ENCODE results near the gene KRT4. TPM values are rescaled to one million over a fixed set of nuclear protein-coding genes. Genes with fewer than 3 reads are reported as not detected.
A peak's percentile ranks its signal among the peaks of the same experiment; 100 is the strongest.

KRT4 gene
- total RNA-seq, 1 experiment from 2014 or later, result not detected

DNA sequence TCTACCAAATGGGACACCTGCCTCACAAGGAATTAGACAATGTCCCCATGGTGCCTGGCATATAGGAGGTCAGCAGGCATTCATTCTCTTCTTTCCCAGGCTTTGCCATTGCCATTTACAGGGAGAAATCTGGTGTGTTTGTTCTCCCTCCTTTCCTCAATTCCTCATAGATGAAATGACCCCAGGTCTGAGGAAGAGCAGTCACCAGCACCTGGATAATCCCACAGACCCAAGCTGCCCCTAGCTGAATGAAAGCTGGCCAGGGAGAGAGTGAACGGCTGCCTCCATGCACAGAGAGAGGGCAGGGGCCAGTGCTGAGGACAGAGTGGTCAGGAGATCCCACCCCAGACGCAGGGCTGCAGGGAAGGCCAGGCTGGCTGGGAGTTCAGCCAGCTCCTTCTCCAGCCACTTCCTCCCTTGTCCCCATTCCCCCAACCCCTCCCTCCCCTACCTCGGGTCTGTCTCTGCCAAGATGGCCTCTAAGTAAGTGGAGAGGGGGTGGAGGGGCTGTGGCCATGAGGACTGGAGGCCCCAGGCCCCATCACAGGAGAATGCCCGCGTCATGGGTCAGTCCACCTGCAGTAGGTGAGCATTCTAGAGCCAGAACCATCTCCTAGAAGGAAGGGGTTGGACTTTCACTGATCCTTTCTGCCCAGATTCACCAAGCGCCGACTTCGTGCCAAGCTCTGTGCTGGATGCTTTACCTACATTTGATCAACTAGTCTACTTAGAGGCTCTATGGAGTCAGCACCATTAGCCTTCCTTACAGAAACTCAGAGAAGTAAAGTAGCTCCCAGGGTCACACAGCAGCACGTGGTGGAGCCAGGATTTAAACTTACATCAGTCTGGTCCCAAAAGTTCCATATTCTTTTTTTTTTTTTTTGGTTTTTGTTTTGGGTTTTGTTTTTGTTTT, 2.0 kb upstream of the KRT4 start:
- no peak overlapping the region for H2AFZ ChIP-seq (ENCODE audit: low read length)
- H3K4me2 ChIP-seq (ENCODE audit: low read depth, low read length, poor library complexity, severe bottlenecking), result no peak overlapping the region
- H3K9ac ChIP-seq (ENCODE audit: low read length), result no peak overlapping the region
- H3K36me3 ChIP-seq (ENCODE audit: insufficient read depth, low read length), result no peaks in the 10 kb centered on the region
- no peak overlapping the region for H3K4me3 ChIP-seq (ENCODE audit: low read length)
- no peak overlapping the region for H3K27ac ChIP-seq (ENCODE audit: low read length)
- H3K79me2 ChIP-seq (ENCODE audit: low read length), result no peaks in the 10 kb centered on the region
- no peaks in the 10 kb centered on the region for H4K20me1 ChIP-seq (ENCODE audit: insufficient read depth, low read depth, low read length)
- no peak for DNase-seq
- H3K9me3 ChIP-seq (ENCODE audit: low read length), result no peaks in the 10 kb centered on the region
- H3K9me2 ChIP-seq (replicated peaks; ENCODE audit: insufficient read depth, low read length), result no peaks in the 10 kb centered on the region
- peaks cover 11% of the 10 kb centered on the region for H3K4me1 ChIP-seq (ENCODE audit: low read length)
- no peaks in the 10 kb centered on the region for H3K27me3 ChIP-seq (ENCODE audit: low read length)

DNA sequence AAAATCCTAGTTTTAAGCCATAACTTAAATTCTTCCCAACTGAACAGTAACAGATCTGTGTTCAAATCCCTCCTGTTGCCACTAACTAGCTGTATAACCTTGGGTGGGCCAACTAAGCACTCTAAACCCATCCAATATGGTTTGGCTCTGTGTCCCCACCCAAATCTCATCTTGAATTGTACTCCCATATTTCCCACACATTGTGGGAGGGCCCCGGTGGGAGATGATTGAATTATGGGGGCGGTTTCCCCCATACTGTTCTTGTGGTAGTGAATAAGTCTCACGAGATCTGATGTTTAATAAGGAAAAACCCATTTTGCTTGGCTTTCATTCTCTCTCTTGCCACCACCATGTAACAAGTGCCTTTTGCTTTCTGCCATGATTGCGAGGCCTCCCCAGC, 1.2 kb upstream of the KRT4 start:
- H3K9me3 ChIP-seq (ENCODE audit: low read length), result no peaks in the 10 kb centered on the region
- no peaks in the 10 kb centered on the region for H3K9me2 ChIP-seq (replicated peaks; ENCODE audit: insufficient read depth, low read length)
- H3K36me3 ChIP-seq (ENCODE audit: insufficient read depth, low read length), result no peaks in the 10 kb centered on the region

DNA sequence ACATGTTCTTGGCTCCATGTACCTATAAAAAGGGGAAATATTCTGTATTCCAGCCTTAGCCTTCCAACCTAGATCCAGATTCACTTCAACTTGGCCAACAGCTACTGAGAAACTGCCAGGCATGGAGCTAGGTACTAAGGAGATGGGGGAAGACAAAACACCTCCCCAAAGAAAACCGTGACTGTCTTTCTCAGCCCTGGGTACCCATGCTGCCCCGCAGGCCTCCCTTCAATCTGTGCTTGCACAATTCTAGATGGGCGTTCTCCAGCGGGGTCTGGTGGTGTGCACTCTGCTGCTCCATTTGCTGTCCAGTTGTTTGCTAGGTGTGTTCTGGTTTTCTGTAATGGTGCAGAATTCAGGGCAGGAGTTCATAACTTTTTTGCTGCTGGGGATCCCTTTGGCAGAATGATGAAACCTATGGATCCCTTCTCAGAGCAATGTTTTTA, 817 bp upstream of the KRT4 start:
- no peaks in the 10 kb centered on the region for H3K36me3 ChIP-seq (ENCODE audit: insufficient read depth, low read length)
- no peak overlapping the region for H3K4me3 ChIP-seq (ENCODE audit: low read length)
- no peak overlapping the region for H2AFZ ChIP-seq (ENCODE audit: low read length)
- H3K9ac ChIP-seq (ENCODE audit: low read length), result no peak overlapping the region
- no peaks in the 10 kb centered on the region for H3K27me3 ChIP-seq (ENCODE audit: low read length)
- no peak for DNase-seq
- H3K4me1 ChIP-seq (ENCODE audit: low read length), result peaks cover 11% of the 10 kb centered on the region
- H3K27ac ChIP-seq (ENCODE audit: low read length), result no peak overlapping the region
- H4K20me1 ChIP-seq (ENCODE audit: insufficient read depth, low read depth, low read length), result no peaks in the 10 kb centered on the region
- H3K79me2 ChIP-seq (ENCODE audit: low read length), result no peaks in the 10 kb centered on the region
- H3K4me2 ChIP-seq (ENCODE audit: low read depth, low read length, poor library complexity, severe bottlenecking), result no peak overlapping the region
- no peaks in the 10 kb centered on the region for H3K9me3 ChIP-seq (ENCODE audit: low read length)
- no peaks in the 10 kb centered on the region for H3K9me2 ChIP-seq (replicated peaks; ENCODE audit: insufficient read depth, low read length)

More for the DNA sequence above, 1.2 kb upstream of the KRT4 start:
- no peaks in the 10 kb centered on the region for H4K20me1 ChIP-seq (ENCODE audit: insufficient read depth, low read depth, low read length)
- H3K4me3 ChIP-seq (ENCODE audit: low read length), result no peak overlapping the region
- no peaks in the 10 kb centered on the region for H3K27me3 ChIP-seq (ENCODE audit: low read length)
- H3K79me2 ChIP-seq (ENCODE audit: low read length), result no peaks in the 10 kb centered on the region
- peaks cover 11% of the 10 kb centered on the region for H3K4me1 ChIP-seq (ENCODE audit: low read length)
- H3K4me2 ChIP-seq (ENCODE audit: low read depth, low read length, poor library complexity, severe bottlenecking), result no peak overlapping the region
- H2AFZ ChIP-seq (ENCODE audit: low read length), result no peak overlapping the region
- H3K27ac ChIP-seq (ENCODE audit: low read length), result no peak overlapping the region
- H3K9ac ChIP-seq (ENCODE audit: low read length), result no peak overlapping the region
- no peak for DNase-seq

DNA sequence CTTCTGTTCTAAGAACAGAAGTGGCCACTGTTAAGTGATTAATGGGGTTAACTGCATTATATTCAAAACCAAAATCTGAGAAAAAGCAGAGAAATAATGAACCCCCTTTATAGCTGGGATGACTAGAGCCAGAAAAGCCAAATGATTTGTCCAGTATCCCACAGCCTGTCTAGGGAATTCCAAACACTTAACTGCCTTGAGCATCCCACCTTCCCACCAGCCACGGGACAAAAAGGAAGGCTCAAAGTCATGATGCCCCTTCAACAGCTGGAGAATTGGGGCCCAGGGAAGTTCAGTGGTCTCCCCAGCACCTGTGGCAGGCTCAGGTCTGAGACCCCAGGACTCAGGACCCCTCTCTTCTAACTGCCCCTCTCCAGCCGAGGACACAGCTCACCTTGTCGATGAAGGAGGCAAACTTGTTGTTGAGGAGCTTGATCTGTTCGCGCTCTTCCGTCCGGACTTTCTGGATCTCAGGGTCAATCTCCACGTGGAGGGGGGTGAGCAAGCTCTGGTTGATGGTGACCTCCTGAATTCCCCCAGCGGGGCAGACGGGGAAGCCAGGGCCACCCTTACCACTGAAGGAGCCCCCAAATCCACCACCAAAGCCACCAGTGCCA, 605 bp downstream of the KRT4 start:
- H3K4me1 ChIP-seq (ENCODE audit: low read length), result peaks cover 11% of the 10 kb centered on the region
- H4K20me1 ChIP-seq (ENCODE audit: insufficient read depth, low read depth, low read length), result no peaks in the 10 kb centered on the region
- H3K36me3 ChIP-seq (ENCODE audit: insufficient read depth, low read length), result no peaks in the 10 kb centered on the region
- H3K27ac ChIP-seq (ENCODE audit: low read length), result no peak overlapping the region
- H3K27me3 ChIP-seq (ENCODE audit: low read length), result no peaks in the 10 kb centered on the region
- H3K9me2 ChIP-seq (replicated peaks; ENCODE audit: insufficient read depth, low read length), result no peaks in the 10 kb centered on the region
- H2AFZ ChIP-seq (ENCODE audit: low read length), result no peak overlapping the region
- no peaks in the 10 kb centered on the region for H3K9me3 ChIP-seq (ENCODE audit: low read length)
- DNase-seq, result no peak
- no peak overlapping the region for H3K4me3 ChIP-seq (ENCODE audit: low read length)
- H3K9ac ChIP-seq (ENCODE audit: low read length), result no peak overlapping the region
- no peaks in the 10 kb centered on the region for H3K79me2 ChIP-seq (ENCODE audit: low read length)
- H3K4me2 ChIP-seq (ENCODE audit: low read depth, low read length, poor library complexity, severe bottlenecking), result no peak overlapping the region

DNA sequence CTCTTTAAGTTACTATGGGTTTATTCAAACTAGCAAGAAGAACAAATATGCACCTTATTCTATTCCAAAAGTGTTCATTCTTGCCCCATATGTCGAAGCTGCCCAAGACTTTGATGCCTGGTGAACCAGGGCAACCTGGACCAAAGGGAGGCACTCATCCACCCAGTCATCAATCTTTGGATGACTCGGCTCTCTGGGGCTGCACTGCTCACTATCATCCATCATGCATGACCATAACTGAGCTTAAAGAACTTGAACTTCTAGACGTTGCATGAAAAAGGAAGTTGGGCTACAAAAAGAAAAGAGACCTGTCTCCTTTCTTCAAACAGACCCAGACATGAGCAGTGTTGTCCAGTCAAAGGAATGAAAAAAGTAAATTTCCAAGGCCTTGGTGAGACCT, 1.2 kb downstream of the KRT4 start:
- no peaks in the 10 kb centered on the region for H3K36me3 ChIP-seq (ENCODE audit: insufficient read depth, low read length)
- no peaks in the 10 kb centered on the region for H3K9me3 ChIP-seq (ENCODE audit: low read length)
- H3K27me3 ChIP-seq (ENCODE audit: low read length), result no peaks in the 10 kb centered on the region
- DNase-seq, result peak; percentile 59
- H3K27ac ChIP-seq (ENCODE audit: low read length), result no peak overlapping the region
- H3K9me2 ChIP-seq (replicated peaks; ENCODE audit: insufficient read depth, low read length), result no peaks in the 10 kb centered on the region
- H3K79me2 ChIP-seq (ENCODE audit: low read length), result no peaks in the 10 kb centered on the region
- no peak overlapping the region for H2AFZ ChIP-seq (ENCODE audit: low read length)
- no peaks in the 10 kb centered on the region for H4K20me1 ChIP-seq (ENCODE audit: insufficient read depth, low read depth, low read length)
- no peak overlapping the region for H3K4me3 ChIP-seq (ENCODE audit: low read length)
- peaks cover 11% of the 10 kb centered on the region for H3K4me1 ChIP-seq (ENCODE audit: low read length)
- no peak overlapping the region for H3K9ac ChIP-seq (ENCODE audit: low read length)
- no peak overlapping the region for H3K4me2 ChIP-seq (ENCODE audit: low read depth, low read length, poor library complexity, severe bottlenecking)

DNA sequence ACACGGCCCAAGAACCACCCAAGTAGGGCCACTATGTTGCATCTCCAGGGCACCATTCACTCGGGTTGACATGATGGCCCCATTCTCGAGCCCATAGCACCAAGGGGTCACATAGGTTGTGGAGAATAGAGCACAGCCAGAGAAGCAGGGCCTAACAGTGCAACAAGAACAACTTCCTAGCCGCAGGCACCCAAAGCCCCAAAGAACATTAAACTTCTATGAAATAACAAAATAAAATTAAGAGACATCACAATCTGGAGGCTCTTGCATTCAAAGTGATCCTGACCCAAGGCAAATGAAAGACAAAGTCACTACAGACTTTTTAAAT, 1.9 kb downstream of the KRT4 start:
- H3K9ac ChIP-seq (ENCODE audit: low read length), result no peak overlapping the region
- H3K4me3 ChIP-seq (ENCODE audit: low read length), result no peak overlapping the region
- H3K27me3 ChIP-seq (ENCODE audit: low read length), result no peaks in the 10 kb centered on the region
- no peaks in the 10 kb centered on the region for H3K79me2 ChIP-seq (ENCODE audit: low read length)
- no peaks in the 10 kb centered on the region for H4K20me1 ChIP-seq (ENCODE audit: insufficient read depth, low read depth, low read length)
- H3K4me2 ChIP-seq (ENCODE audit: low read depth, low read length, poor library complexity, severe bottlenecking), result no peak overlapping the region
- H3K27ac ChIP-seq (ENCODE audit: low read length), result no peak overlapping the region
- peaks cover 11% of the 10 kb centered on the region for H3K4me1 ChIP-seq (ENCODE audit: low read length)
- no peaks in the 10 kb centered on the region for H3K36me3 ChIP-seq (ENCODE audit: insufficient read depth, low read length)
- H3K9me2 ChIP-seq (replicated peaks; ENCODE audit: insufficient read depth, low read length), result no peaks in the 10 kb centered on the region
- DNase-seq, result no peak
- H3K9me3 ChIP-seq (ENCODE audit: low read length), result no peaks in the 10 kb centered on the region
- H2AFZ ChIP-seq (ENCODE audit: low read length), result no peak overlapping the region

GRCh38 chr12:52811191-52812072, 2.5 kb downstream of the KRT4 start:
- Histone ChIP-seq H3K36me3 (ENCODE audit: insufficient read depth, low read length) (no peaks in the 10 kb centered on the region), H3K4me1 (ENCODE audit: low read length) (peaks cover 11% of the 10 kb centered on the region), H3K9me3 (ENCODE audit: low read length) (no peaks in the 10 kb centered on the region), H2AFZ (ENCODE audit: low read length) (no peak overlapping the region), H4K20me1 (ENCODE audit: insufficient read depth, low read depth, low read length) (no peaks in the 10 kb centered on the region), H3K4me3 (ENCODE audit: low read length) (no peak overlapping the region), H3K27ac (ENCODE audit: low read length) (no peak overlapping the region), H3K9ac (ENCODE audit: low read length) (no peak overlapping the region), H3K4me2 (ENCODE audit: low read depth, low read length, poor library complexity, severe bottlenecking) (no peak overlapping the region), H3K79me2 (ENCODE audit: low read length) (no peaks in the 10 kb centered on the region), H3K27me3 (ENCODE audit: low read length) (no peaks in the 10 kb centered on the region), H3K9me2 (replicated peaks; ENCODE audit: insufficient read depth, low read length) (no peaks in the 10 kb centered on the region)
- no peak for DNase-seq

GRCh38 chr12:52810554-52810953, 3.4 kb downstream of the KRT4 start:
- H3K27me3 ChIP-seq (ENCODE audit: low read length), result no peaks in the 10 kb centered on the region
- no peaks in the 10 kb centered on the region for H3K9me3 ChIP-seq (ENCODE audit: low read length)
- H3K9ac ChIP-seq (ENCODE audit: low read length), result no peak overlapping the region
- H2AFZ ChIP-seq (ENCODE audit: low read length), result no peak overlapping the region
- H3K4me1 ChIP-seq (ENCODE audit: low read length), result peaks cover 11% of the 10 kb centered on the region
- no peak overlapping the region for H3K4me3 ChIP-seq (ENCODE audit: low read length)
- H4K20me1 ChIP-seq (ENCODE audit: insufficient read depth, low read depth, low read length), result no peaks in the 10 kb centered on the region; the same call in 1 of the 2 replicates
- no peak overlapping the region for H3K4me2 ChIP-seq (ENCODE audit: low read depth, low read length, poor library complexity, severe bottlenecking)
- H3K27ac ChIP-seq (ENCODE audit: low read length), result no peak overlapping the region
- H3K9me2 ChIP-seq (replicated peaks; ENCODE audit: insufficient read depth, low read length), result no peaks in the 10 kb centered on the region
- H3K79me2 ChIP-seq (ENCODE audit: low read length), result no peaks in the 10 kb centered on the region
- no peaks in the 10 kb centered on the region for H3K36me3 ChIP-seq (ENCODE audit: insufficient read depth, low read length)
- DNase-seq, result no peak

Measured in Karpas-422 (cell line).